ENCODE measurements around the gene SMC3.

SMC3 gene

GRCh38 chr10:110540031-110540430 lies 27.5 kb upstream of the SMC3 start:
- Mint-ChIP-seq H3K36me3 (ENCODE audit: low read depth) (no peaks in the 10 kb centered on the region), H3K27me3 (ENCODE audit: low read depth) (peaks cover 10% of the 10 kb centered on the region), H3K27ac (no peak overlapping the region), H3K4me1 (no peaks in the 10 kb centered on the region), H3K4me3 (no peak overlapping the region), H3K9me3 (no peaks in the 10 kb centered on the region)
- TF ChIP-seq CTCF (IDR thresholded peaks at IDR 0.05; ENCODE audit: unreplicated experiment in 3 of 3): no peak

- H3K36me3 Mint-ChIP-seq (ENCODE audit: low read depth): no peaks in the 10 kb centered on the region
- TF ChIP-seq CTCF (IDR thresholded peaks at IDR 0.05; ENCODE audit: unreplicated experiment in 3 of 3): no peak
- peaks cover 2% of the 10 kb centered on the region for H3K27me3 Mint-ChIP-seq (ENCODE audit: low read depth)
- no peak overlapping the region for H3K4me3 Mint-ChIP-seq
- no peaks in the 10 kb centered on the region for H3K4me1 Mint-ChIP-seq
- H3K9me3 Mint-ChIP-seq: no peaks in the 10 kb centered on the region
- H3K27ac Mint-ChIP-seq: no peak overlapping the region
These were observed 22.4 kb upstream of the SMC3 start for GRCh38 chr10:110544958-110545537.

- H3K4me1 Mint-ChIP-seq: no peaks in the 10 kb centered on the region
- no peaks in the 10 kb centered on the region for H3K9me3 Mint-ChIP-seq
- H3K4me3 Mint-ChIP-seq: no peak overlapping the region
- H3K27ac Mint-ChIP-seq: no peak overlapping the region
- TF ChIP-seq CTCF (IDR thresholded peaks at IDR 0.05; ENCODE audit: unreplicated experiment in 3 of 3): no peak
- no peaks in the 10 kb centered on the region for H3K36me3 Mint-ChIP-seq (ENCODE audit: low read depth)
- peaks cover 6% of the 10 kb centered on the region for H3K27me3 Mint-ChIP-seq (ENCODE audit: low read depth)
These were observed 21.4 kb upstream of the SMC3 start for GRCh38 chr10:110546077-110546476.

DNA sequence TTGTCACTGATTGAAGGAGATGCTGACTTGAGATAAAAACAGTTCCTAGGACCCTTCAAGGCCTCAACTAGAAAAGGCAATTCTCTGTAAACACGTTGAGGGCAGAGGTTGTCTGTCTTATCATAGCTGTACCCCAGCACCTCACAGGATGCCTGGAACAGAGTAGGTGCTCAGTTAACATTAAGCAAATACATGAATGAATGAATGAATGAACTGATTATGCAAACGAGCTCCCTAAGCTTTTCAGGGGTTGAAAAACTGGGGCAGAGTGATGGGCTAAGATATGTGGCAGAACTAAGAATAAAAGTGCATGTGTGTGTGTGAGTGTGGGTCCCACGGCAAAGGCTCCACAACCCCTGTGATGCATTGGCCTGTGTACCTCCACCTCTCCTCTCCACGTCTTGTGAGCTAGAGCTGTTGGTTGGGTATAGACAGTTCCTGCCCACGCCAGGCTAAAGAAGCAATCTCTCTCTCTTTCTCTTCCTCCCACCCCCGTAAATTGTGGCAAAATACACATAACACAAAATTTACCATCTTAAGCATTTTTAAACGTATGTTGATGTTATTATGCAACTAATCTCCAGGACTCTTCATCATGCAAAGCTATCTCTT lies 20.9 kb upstream of the SMC3 start:
- peaks cover 9% of the 10 kb centered on the region for H3K27me3 Mint-ChIP-seq (ENCODE audit: low read depth)
- no peak overlapping the region for H3K27ac Mint-ChIP-seq
- no peak for TF ChIP-seq CTCF (IDR thresholded peaks at IDR 0.05; ENCODE audit: unreplicated experiment in 3 of 3)
- H3K4me3 Mint-ChIP-seq: no peak overlapping the region
- no peaks in the 10 kb centered on the region for H3K4me1 Mint-ChIP-seq
- H3K9me3 Mint-ChIP-seq: no peaks in the 10 kb centered on the region
- no peaks in the 10 kb centered on the region for H3K36me3 Mint-ChIP-seq (ENCODE audit: low read depth)

GRCh38 chr10:110547139-110547761 lies 20.2 kb upstream of the SMC3 start:
- Mint-ChIP-seq H3K27ac (no peak overlapping the region), H3K27me3 (ENCODE audit: low read depth) (peaks cover 10% of the 10 kb centered on the region), H3K4me1 (no peaks in the 10 kb centered on the region), H3K36me3 (ENCODE audit: low read depth) (no peaks in the 10 kb centered on the region), H3K9me3 (no peaks in the 10 kb centered on the region), H3K4me3 (no peak overlapping the region)
- TF ChIP-seq CTCF (IDR thresholded peaks at IDR 0.05; ENCODE audit: unreplicated experiment in 3 of 3): peak; percentile 71 to 78 (median 73)

- Mint-ChIP-seq H3K36me3 (ENCODE audit: low read depth) (no peaks in the 10 kb centered on the region), H3K27me3 (ENCODE audit: low read depth) (peaks cover 10% of the 10 kb centered on the region), H3K4me3 (no peak overlapping the region), H3K9me3 (no peaks in the 10 kb centered on the region), H3K27ac (no peak overlapping the region), H3K4me1 (no peaks in the 10 kb centered on the region)
- no peak for TF ChIP-seq CTCF (IDR thresholded peaks at IDR 0.05; ENCODE audit: unreplicated experiment in 3 of 3)
These were observed 19.5 kb upstream of the SMC3 start for GRCh38 chr10:110548002-110548401.

Data from nephron (organoid).